ENCODE measurements around the gene CFAP54. TPM values are rescaled to one million over a fixed set of nuclear protein-coding genes. Genes with fewer than 3 reads are reported as not detected.

Gene CFAP54
- total RNA-seq, 4 donors from 2014 or later: 1.3 to 14.2 (median 6.2) TPM

DNA sequence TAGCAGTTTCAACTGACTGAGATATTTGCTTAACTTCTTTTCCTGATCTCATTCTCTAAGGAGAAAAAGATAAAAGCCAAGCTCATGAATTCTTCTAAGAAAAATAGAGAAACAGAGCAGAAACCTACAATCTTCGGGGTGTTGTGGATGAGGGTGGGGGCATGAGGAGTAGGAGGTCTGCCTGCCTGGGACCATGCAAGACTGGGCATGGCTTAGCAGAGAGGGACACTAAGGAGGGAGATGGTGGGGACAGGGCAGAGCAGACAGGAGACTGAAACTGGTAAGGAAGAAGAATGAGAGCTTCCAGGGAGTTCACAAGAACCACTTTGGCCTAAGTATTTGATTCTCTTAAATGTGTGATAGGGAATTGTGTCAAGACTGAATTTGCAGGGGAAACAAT, 188.0 kb downstream of the CFAP54 start:
- Histone ChIP-seq H3K4me1 (no peaks in the 10 kb centered on the region), H3K27me3 (no peaks in the 10 kb centered on the region), H3K9me3 (no peaks in the 10 kb centered on the region), H3K4me3 (no peak overlapping the region), H3K36me3 (no peaks in the 10 kb centered on the region), H3K27ac (no peak overlapping the region)
- DNase-seq: no peak
- intact Hi-C loops (cut with DNase I; ENCODE audit: low total_unique reads): no loop called here
- TF ChIP-seq, protein P1, sequence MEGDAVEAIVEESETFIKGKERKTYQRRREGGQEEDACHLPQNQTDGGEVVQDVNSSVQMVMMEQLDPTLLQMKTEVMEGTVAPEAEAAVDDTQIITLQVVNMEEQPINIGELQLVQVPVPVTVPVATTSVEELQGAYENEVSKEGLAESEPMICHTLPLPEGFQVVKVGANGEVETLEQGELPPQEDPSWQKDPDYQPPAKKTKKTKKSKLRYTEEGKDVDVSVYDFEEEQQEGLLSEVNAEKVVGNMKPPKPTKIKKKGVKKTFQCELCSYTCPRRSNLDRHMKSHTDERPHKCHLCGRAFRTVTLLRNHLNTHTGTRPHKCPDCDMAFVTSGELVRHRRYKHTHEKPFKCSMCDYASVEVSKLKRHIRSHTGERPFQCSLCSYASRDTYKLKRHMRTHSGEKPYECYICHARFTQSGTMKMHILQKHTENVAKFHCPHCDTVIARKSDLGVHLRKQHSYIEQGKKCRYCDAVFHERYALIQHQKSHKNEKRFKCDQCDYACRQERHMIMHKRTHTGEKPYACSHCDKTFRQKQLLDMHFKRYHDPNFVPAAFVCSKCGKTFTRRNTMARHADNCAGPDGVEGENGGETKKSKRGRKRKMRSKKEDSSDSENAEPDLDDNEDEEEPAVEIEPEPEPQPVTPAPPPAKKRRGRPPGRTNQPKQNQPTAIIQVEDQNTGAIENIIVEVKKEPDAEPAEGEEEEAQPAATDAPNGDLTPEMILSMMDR (IDR thresholded peaks at IDR 0.05): no peak
- no peak for TF ChIP-seq POLR2A (IDR thresholded peaks at IDR 0.05)

DNA sequence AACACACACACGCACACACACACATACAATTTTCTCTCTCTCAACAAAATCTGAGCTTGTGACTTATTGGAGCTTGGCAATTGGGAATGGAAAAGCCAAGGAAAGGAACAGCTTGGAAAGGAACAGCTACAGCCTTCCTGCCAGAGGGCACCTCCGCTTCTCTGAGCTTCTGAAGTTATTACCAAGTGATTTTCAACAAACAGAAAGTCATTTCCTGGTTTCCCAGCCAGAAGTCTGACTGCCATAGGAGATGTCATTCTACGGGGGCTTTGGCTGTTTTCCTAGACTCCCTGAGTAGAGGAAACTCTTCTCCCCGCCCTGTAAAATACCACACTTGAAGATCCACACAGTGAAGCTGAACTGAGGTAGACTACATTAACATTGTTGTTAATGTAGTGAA, 198.3 kb downstream of the CFAP54 start:
- Histone ChIP-seq H3K4me1 (no peaks in the 10 kb centered on the region), H3K4me3 (no peak overlapping the region), H3K27me3 (no peaks in the 10 kb centered on the region), H3K36me3 (no peaks in the 10 kb centered on the region), H3K27ac (no peak overlapping the region), H3K9me3 (no peaks in the 10 kb centered on the region)
- TF ChIP-seq, protein P1 (IDR thresholded peaks at IDR 0.05): no peak
- no peak for TF ChIP-seq POLR2A (IDR thresholded peaks at IDR 0.05)
- intact Hi-C loops (cut with DNase I; ENCODE audit: low total_unique reads): no loop called here
- no peak for DNase-seq

GRCh38 chr12:96698521-96698920, 209.1 kb downstream of the CFAP54 start:
- H3K27ac ChIP-seq: no peak overlapping the region
- no peaks in the 10 kb centered on the region for H3K36me3 ChIP-seq
- H3K4me1 ChIP-seq: no peaks in the 10 kb centered on the region
- DNase-seq: no peak
- no peaks in the 10 kb centered on the region for H3K9me3 ChIP-seq
- intact Hi-C loops (cut with DNase I; ENCODE audit: low total_unique reads): no loop called here
- TF ChIP-seq, protein P1 (IDR thresholded peaks at IDR 0.05): no peak
- no peak for TF ChIP-seq POLR2A (IDR thresholded peaks at IDR 0.05)
- H3K4me3 ChIP-seq: no peak overlapping the region
- H3K27me3 ChIP-seq: no peaks in the 10 kb centered on the region

DNA sequence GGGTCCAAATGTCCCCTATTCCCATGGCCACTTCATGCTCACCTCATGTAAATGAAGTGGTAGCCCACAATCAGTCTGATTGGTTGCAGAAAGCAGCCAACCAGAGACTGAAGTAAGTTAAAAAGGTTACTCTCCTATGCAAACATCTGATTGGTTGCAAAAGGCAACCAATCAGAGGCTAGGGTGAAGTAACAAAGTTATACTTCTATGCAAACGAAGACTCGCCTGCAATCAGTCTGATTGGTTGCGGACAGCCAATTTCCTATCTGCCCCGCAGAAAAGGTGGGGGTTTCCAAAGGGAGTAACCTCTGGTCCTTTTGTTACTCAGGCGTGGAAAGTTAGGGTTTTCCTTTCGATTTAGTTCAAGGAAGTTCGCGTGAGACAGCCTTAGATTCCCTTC, 209.6 kb downstream of the CFAP54 start:
- no peaks in the 10 kb centered on the region for H3K36me3 ChIP-seq
- H3K4me1 ChIP-seq: no peaks in the 10 kb centered on the region
- no peaks in the 10 kb centered on the region for H3K9me3 ChIP-seq
- H3K27ac ChIP-seq: no peak overlapping the region
- TF ChIP-seq, protein P1 (IDR thresholded peaks at IDR 0.05): no peak
- TF ChIP-seq POLR2A (IDR thresholded peaks at IDR 0.05): no peak
- H3K27me3 ChIP-seq: no peaks in the 10 kb centered on the region
- DNase-seq: no peak
- intact Hi-C loops (cut with DNase I; ENCODE audit: low total_unique reads): no loop called here
- no peak overlapping the region for H3K4me3 ChIP-seq

- no peak for TF ChIP-seq POLR2A (IDR thresholded peaks at IDR 0.05)
- H3K4me1 ChIP-seq: no peaks in the 10 kb centered on the region
Measured at GRCh38 chr12:96701856-96702255, 212.5 kb downstream of the CFAP54 start.

DNA sequence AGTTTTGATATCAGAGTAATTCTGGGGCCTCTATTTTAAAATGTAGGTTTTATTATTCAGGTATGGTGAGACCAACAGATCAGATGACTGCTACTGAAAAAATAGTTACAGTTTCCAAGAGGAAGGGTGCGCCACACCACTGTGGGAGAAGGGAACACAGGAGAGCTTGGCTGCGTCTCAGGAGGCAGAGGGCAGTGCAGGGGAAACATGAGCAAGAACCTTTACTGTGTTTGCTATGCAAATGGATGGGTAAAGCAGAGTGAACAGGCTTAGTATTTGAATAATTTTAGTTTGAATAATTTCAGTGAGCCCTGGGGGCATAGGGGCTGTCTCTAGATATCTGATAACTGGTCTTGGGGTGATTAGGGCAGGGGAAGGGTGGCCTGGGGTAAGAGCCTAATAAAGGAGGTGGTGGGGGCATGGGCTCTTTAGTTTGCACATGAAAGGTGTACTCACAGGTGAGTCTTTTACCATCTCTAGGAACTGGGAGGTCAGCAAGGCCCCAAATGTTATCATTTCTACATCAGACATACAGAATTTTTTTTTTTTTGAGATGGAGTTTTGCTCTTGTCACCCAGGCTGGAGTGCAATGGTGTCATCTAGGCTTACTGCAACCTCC, 220.9 kb downstream of the CFAP54 start:
- Histone ChIP-seq H3K4me3 (no peak overlapping the region), H3K36me3 (no peaks in the 10 kb centered on the region), H3K4me1 (no peaks in the 10 kb centered on the region), H3K27ac (no peak overlapping the region), H3K27me3 (no peaks in the 10 kb centered on the region), H3K9me3 (no peaks in the 10 kb centered on the region)
- DNase-seq: no peak
- TF ChIP-seq, protein P1 (IDR thresholded peaks at IDR 0.05): no peak
- no peak for TF ChIP-seq POLR2A (IDR thresholded peaks at IDR 0.05)
- intact Hi-C loops (cut with DNase I; ENCODE audit: low total_unique reads): no loop called here

More at GRCh38 chr12:96701856-96702255, 212.5 kb downstream of the CFAP54 start:
- Histone ChIP-seq H3K4me3 (no peak overlapping the region), H3K27ac (no peak overlapping the region), H3K36me3 (no peaks in the 10 kb centered on the region), H3K27me3 (no peaks in the 10 kb centered on the region), H3K9me3 (no peaks in the 10 kb centered on the region)
- DNase-seq: no peak
- intact Hi-C loops (cut with DNase I; ENCODE audit: low total_unique reads): no loop called here

All from uterus (tissue), 4 donors.